ENCODE data around the gene TPPP. TPM values are rescaled to one million over a fixed set of nuclear protein-coding genes. Genes with fewer than 3 reads are reported as not detected.

Gene TPPP
- polyA plus RNA-seq, 1 donor (not counting 4 experiments of a cell fraction or from before 2014, with no cell fraction given), result 0.88 TPM

GRCh38 chr5:639253-639530, 54.0 kb downstream of the TPPP start:
- Histone ChIP-seq H3K4me3 (ENCODE audit: control insufficient read depth in 2 of 3, extremely low read depth in 1 of 3, insufficient read depth in 2 of 3, low read depth in 1 of 3, low read length in 3 of 3) (no peak overlapping the region), H3K36me3 (ENCODE audit: control insufficient read depth in 2 of 2, extremely low read depth in 1 of 2, insufficient read depth in 2 of 2, low read length in 2 of 2) (peaks cover 21 to 39% of the 10 kb centered on the region in 2 experiments), H3K27ac (ENCODE audit: control insufficient read depth, insufficient read depth, low read length) (no peak overlapping the region), H3K4me1 (ENCODE audit: control insufficient read depth, extremely low read depth, insufficient read depth, low read length) (no peaks in the 10 kb centered on the region), H4K20me1 (ENCODE audit: control insufficient read depth, extremely low read depth, insufficient read depth, low read length) (no peaks in the 10 kb centered on the region), H3K9me1 (ENCODE audit: control insufficient read depth, extremely low read depth, insufficient read depth, low read length) (no peaks in the 10 kb centered on the region), H2AFZ (ENCODE audit: control insufficient read depth, low read length) (no peak overlapping the region), H3K79me2 (ENCODE audit: control insufficient read depth, insufficient read depth, low read length) (no peaks in the 10 kb centered on the region), H3K27me3 (ENCODE audit: control insufficient read depth, extremely low read depth, insufficient read depth, low read length) (no peaks in the 10 kb centered on the region), H3K9me3 (ENCODE audit: control insufficient read depth, low read depth, low read length) (no peaks in the 10 kb centered on the region), H3K9ac (ENCODE audit: control insufficient read depth, extremely low read depth, insufficient read depth, low read length) (no peak overlapping the region), H3K4me2 (ENCODE audit: control insufficient read depth, extremely low read depth, insufficient read depth, low read depth, low read length) (no peak overlapping the region)
- TF ChIP-seq EZH2 (IDR thresholded peaks at IDR 0.05; ENCODE audit: low read length) (no peak), CTCF (optimal IDR thresholded peaks at IDR 0.05 in 1 of 3, IDR thresholded peaks at IDR 0.05 in 1 of 3, conservative IDR thresholded peaks at IDR 0.05 in 1 of 3; ENCODE audit: extremely low read depth in 1 of 3, insufficient read depth in 2 of 3, low read length in 3 of 3) (no peak)
- DNase-seq (ENCODE audit: low read depth, low spot score) (no peak), FAIRE-seq (no peak)
- dilution Hi-C loops (cut with MboI; ENCODE audit: extremely low pct_ligation_motif_present, low sequenced_read_pairs), result no loop called here

GRCh38 chr5:638501-639252, 54.5 kb downstream of the TPPP start:
- TF ChIP-seq EZH2 (IDR thresholded peaks at IDR 0.05; ENCODE audit: low read length) (no peak), CTCF (optimal IDR thresholded peaks at IDR 0.05 in 1 of 3, IDR thresholded peaks at IDR 0.05 in 1 of 3, conservative IDR thresholded peaks at IDR 0.05 in 1 of 3; ENCODE audit: extremely low read depth in 1 of 3, insufficient read depth in 2 of 3, low read length in 3 of 3) (no peak)
- Histone ChIP-seq H3K9me1 (ENCODE audit: control insufficient read depth, extremely low read depth, insufficient read depth, low read length) (no peaks in the 10 kb centered on the region), H3K9ac (ENCODE audit: control insufficient read depth, extremely low read depth, insufficient read depth, low read length) (no peak overlapping the region), H3K79me2 (ENCODE audit: control insufficient read depth, insufficient read depth, low read length) (no peaks in the 10 kb centered on the region), H3K4me3 (ENCODE audit: control insufficient read depth in 2 of 3, extremely low read depth in 1 of 3, insufficient read depth in 2 of 3, low read depth in 1 of 3, low read length in 3 of 3) (no peak overlapping the region), H2AFZ (ENCODE audit: control insufficient read depth, low read length) (no peak overlapping the region), H3K27me3 (ENCODE audit: control insufficient read depth, extremely low read depth, insufficient read depth, low read length) (no peaks in the 10 kb centered on the region), H3K36me3 (ENCODE audit: control insufficient read depth in 2 of 2, extremely low read depth in 1 of 2, insufficient read depth in 2 of 2, low read length in 2 of 2) (peaks cover 20 to 44% of the 10 kb centered on the region in 2 experiments), H3K4me2 (ENCODE audit: control insufficient read depth, extremely low read depth, insufficient read depth, low read depth, low read length) (no peak overlapping the region), H3K9me3 (ENCODE audit: control insufficient read depth, low read depth, low read length) (no peaks in the 10 kb centered on the region), H4K20me1 (ENCODE audit: control insufficient read depth, extremely low read depth, insufficient read depth, low read length) (no peaks in the 10 kb centered on the region), H3K27ac (ENCODE audit: control insufficient read depth, insufficient read depth, low read length) (no peak overlapping the region), H3K4me1 (ENCODE audit: control insufficient read depth, extremely low read depth, insufficient read depth, low read length) (no peaks in the 10 kb centered on the region)
- no peak for FAIRE-seq
- DNase-seq (ENCODE audit: low read depth, low spot score), result no peak
- dilution Hi-C loops (cut with MboI; ENCODE audit: extremely low pct_ligation_motif_present, low sequenced_read_pairs), result no loop called here

Measured in keratinocyte (primary cell).